HepG2 (cell line): Measurements from ENCODE around the gene CAMKV. TPM values are rescaled to one million over a fixed set of nuclear protein-coding genes. Genes with fewer than 3 reads are reported as not detected.

Experiments
- ATAD3A ChIP-seq: sonication (generic); formaldehyde crosslinking; IDR thresholded peaks from 2 replicates; pipeline ENCODE4 v1.4.0; 2020; ENCODE audit warnings: missing genetic modification reagents
- HOXA5 ChIP-seq: sonication (generic); formaldehyde crosslinking; IDR thresholded peaks from 2 replicates; pipeline ENCODE4 v1.4.0; 2020; ENCODE audit warnings: missing genetic modification reagents
- MBD4 ChIP-seq: IDR thresholded peaks from 2 replicates; pipeline ENCODE4 v1.6.1; 2012; ENCODE audit warnings: low read length, inconsistent platforms, borderline replicate concordance
- MED13 ChIP-seq: sonication (generic); formaldehyde crosslinking; IDR thresholded peaks from 2 replicates; pipeline ENCODE4 v1.5.0; 2020; ENCODE audit warnings: missing genetic modification reagents
- NFYC ChIP-seq: IDR thresholded peaks from 2 replicates; pipeline ENCODE4 v1.6.1; 2016; ENCODE audit warnings: missing genetic modification reagents, missing compliant biosample characterization
- RBM39 ChIP-seq: fragments of 200-400 bp; formaldehyde crosslinking; IDR thresholded peaks from one replicate; pipeline ENCODE4 v1.6.1; 2018; ENCODE audit warnings: antibody characterized with exemption, mild to moderate bottlenecking, low read depth, low read length; ENCODE audit not compliant: poor library complexity, severe bottlenecking
- RCOR2 ChIP-seq: IDR thresholded peaks from 2 replicates; pipeline ENCODE4 v1.6.1; 2016; ENCODE audit warnings: missing biosample characterization, missing genetic modification reagents
- TEAD2 ChIP-seq: sonication (generic); formaldehyde crosslinking; IDR thresholded peaks from 2 replicates; pipeline ENCODE4 v1.9.0; 2021; ENCODE audit warnings: missing genetic modification reagents
- ZBTB49 ChIP-seq: sonication (generic); formaldehyde crosslinking; IDR thresholded peaks from 2 replicates; pipeline ENCODE4 v1.4.0; 2020; ENCODE audit warnings: missing genetic modification reagents, borderline replicate concordance
- ZBTB8A ChIP-seq: sonication (generic); formaldehyde crosslinking; IDR thresholded peaks from 2 replicates; pipeline ENCODE4 v1.4.0; 2020; ENCODE audit warnings: mild to moderate bottlenecking, low read depth, missing genetic modification reagents, borderline replicate concordance
- ZNF121 ChIP-seq: sonication (generic); formaldehyde crosslinking; IDR thresholded peaks from 2 replicates; pipeline ENCODE4 v1.5.0; 2020; ENCODE audit warnings: mild to moderate bottlenecking, missing genetic modification reagents
- ZNF234 ChIP-seq: sonication (generic); formaldehyde crosslinking; conservative IDR thresholded peaks from 2 replicates; pipeline ENCODE4 v1.5.1; 2020; ENCODE audit warnings: mild to moderate bottlenecking, missing genetic modification reagents
- ZNF468 ChIP-seq: sonication (generic); formaldehyde crosslinking; IDR thresholded peaks from 2 replicates; pipeline ENCODE4 v1.8.0; 2022; ENCODE audit warnings: mild to moderate bottlenecking, moderate library complexity, missing genetic modification reagents
- ZNF552 ChIP-seq: sonication (generic); formaldehyde crosslinking; IDR thresholded peaks from 2 replicates; pipeline ENCODE4 v1.9.0; 2022; ENCODE audit warnings: missing genetic modification reagents, mild to moderate bottlenecking, borderline replicate concordance
- ZNF616 ChIP-seq: sonication (generic); formaldehyde crosslinking; IDR thresholded peaks from 2 replicates; pipeline ENCODE4 v1.5.0; 2020; ENCODE audit warnings: low read depth, mild to moderate bottlenecking, missing genetic modification reagents
- ZNF713 ChIP-seq: sonication (generic); formaldehyde crosslinking; IDR thresholded peaks from 2 replicates; pipeline ENCODE4 v1.4.0; 2020; ENCODE audit warnings: mild to moderate bottlenecking, missing genetic modification reagents
- ZNF770 ChIP-seq: sonication (generic); formaldehyde crosslinking; IDR thresholded peaks from 2 replicates; pipeline ENCODE4 v1.5.0; 2020; ENCODE audit warnings: mild to moderate bottlenecking, missing genetic modification reagents
- ZUFSP ChIP-seq: sonication (generic); formaldehyde crosslinking; IDR thresholded peaks from 2 replicates; pipeline ENCODE4 v1.9.0; 2021; ENCODE audit warnings: missing genetic modification reagents, mild to moderate bottlenecking, borderline replicate concordance
- polyA plus RNA-seq, 8 experiments: library from polyadenylated mRNA; depleted of rRNA in 3 of 8; stranded (reverse) in 7 of 8; unstranded in 1 of 8; fragments of >200 nt; fragmentation: Illumina TruSeq in 4 of 8; extraction: Trizol in 4 of 8; gene quantifications; 2 replicates each; pipeline versions ENCODE4 v1.2.1 to v1.2.3, GENCODE V29; 2011 to 2016; ENCODE audit warnings: low read depth in 4 of 8, missing spikeins in 1 of 8, mixed read lengths in 1 of 8; ENCODE audit not compliant: insufficient read depth in 1 of 8
- total RNA-seq, 5 experiments: library from RNA; depleted of rRNA; stranded (reverse); fragments of >200 nt; fragmentation: Illumina TruSeq; extraction: Trizol; gene quantifications; 2 replicates each; pipeline ENCODE4 v1.2.3, GENCODE V29; 2016; ENCODE audit warnings: low read depth in 1 of 5
- TF ChIP-seq, protein P1 (sequence below): sonication (generic); formaldehyde crosslinking; IDR thresholded peaks from 2 replicates; pipeline ENCODE4 v1.9.0; 2021; ENCODE audit warnings: missing genetic modification reagents, borderline replicate concordance

Gene CAMKV
- total and polyA plus RNA-seq, 2 of the 13 experiments (the other 11 are each of a cell fraction or from before 2014, with no cell fraction given) = 0.13 to 0.15 TPM

DNA sequence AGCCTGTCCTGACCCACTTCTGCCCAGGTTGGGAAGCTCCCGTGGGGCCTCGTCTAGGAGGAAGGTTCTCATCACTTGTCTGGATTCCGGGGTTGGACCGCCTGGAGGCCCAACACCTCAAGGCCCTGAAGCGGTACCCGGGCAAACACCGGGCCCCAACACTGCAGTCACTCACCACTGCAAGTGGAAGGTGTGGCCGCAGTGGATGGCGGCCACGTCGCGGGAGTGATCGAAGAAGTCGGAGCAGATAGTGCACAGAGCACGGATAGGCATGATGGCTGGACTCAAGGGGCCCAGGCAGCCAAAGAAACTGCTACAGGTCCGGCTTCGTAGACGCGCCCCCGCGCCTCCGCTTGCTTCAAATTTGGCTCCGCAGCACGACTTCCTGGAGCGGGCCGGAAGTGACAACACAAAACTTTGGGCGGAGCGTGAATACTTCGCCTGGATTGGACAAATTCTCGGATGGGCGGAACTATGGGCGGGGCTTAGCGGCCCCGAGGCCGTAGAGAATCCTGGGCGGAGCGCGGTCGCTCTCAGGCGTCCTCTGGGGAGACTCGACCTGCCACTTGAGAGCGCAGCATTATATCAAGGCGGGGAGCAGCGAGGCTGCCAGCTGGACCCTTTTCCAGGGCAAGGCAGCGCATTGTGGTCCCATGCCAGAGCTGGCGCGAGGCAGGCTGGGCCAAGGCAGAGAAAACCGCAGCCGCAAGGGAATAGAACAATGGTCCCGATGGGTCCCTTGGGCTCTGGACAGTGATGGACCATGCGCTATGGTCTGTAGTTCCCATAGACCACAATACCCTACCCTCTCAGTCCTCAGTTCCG lies 13.3 kb downstream of the CAMKV start, which contains the start of gene TRAIP (continued):
- TF ChIP-seq RBM39 = peak; percentile 84
- TF ChIP-seq ZNF234 (CRISPR knock-in tag) = peak; percentile 46; the same call in 1 of the 2 replicates
- TF ChIP-seq ZNF468 (CRISPR knock-in tag) = no peak
- TF ChIP-seq ZBTB49 (CRISPR knock-in tag) = no peak
- TF ChIP-seq HOXA5 (CRISPR knock-in tag) = no peak
- no peak for TF ChIP-seq ZUFSP (CRISPR knock-in tag)
- no peak for TF ChIP-seq MED13 (CRISPR knock-in tag)
- peak; percentile 74; the same call in 1 of the 2 replicates for TF ChIP-seq ZNF616 (CRISPR knock-in tag)
- TF ChIP-seq ZNF770 = no peak
- TF ChIP-seq ZNF121 (CRISPR knock-in tag) = no peak
- TF ChIP-seq TEAD2 (CRISPR knock-in tag) = no peak
- TF ChIP-seq, protein P1, sequence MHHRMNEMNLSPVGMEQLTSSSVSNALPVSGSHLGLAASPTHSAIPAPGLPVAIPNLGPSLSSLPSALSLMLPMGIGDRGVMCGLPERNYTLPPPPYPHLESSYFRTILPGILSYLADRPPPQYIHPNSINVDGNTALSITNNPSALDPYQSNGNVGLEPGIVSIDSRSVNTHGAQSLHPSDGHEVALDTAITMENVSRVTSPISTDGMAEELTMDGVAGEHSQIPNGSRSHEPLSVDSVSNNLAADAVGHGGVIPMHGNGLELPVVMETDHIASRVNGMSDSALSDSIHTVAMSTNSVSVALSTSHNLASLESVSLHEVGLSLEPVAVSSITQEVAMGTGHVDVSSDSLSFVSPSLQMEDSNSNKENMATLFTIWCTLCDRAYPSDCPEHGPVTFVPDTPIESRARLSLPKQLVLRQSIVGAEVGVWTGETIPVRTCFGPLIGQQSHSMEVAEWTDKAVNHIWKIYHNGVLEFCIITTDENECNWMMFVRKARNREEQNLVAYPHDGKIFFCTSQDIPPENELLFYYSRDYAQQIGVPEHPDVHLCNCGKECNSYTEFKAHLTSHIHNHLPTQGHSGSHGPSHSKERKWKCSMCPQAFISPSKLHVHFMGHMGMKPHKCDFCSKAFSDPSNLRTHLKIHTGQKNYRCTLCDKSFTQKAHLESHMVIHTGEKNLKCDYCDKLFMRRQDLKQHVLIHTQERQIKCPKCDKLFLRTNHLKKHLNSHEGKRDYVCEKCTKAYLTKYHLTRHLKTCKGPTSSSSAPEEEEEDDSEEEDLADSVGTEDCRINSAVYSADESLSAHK = no peak
- TF ChIP-seq RCOR2 (CRISPR knock-in tag) = no peak
- no peak for TF ChIP-seq ZBTB8A (CRISPR knock-in tag)
- TF ChIP-seq MBD4 = no peak
- TF ChIP-seq ZNF552 (CRISPR knock-in tag) = 0 out of 2 replicates have a peak, but pooled peaks have one; percentile 46
- no peak for TF ChIP-seq ZNF713 (CRISPR knock-in tag)
- no peak for TF ChIP-seq ATAD3A (CRISPR knock-in tag)
- TF ChIP-seq NFYC (CRISPR knock-in tag) = peak; percentile 89
